Measurements from ENCODE around the gene IL2RA. TPM values are rescaled to one million over a fixed set of nuclear protein-coding genes. Genes with fewer than 3 reads are reported as not detected.

IL2RA gene
- total RNA-seq, 1 experiment from 2014 or later, result not detected

- H2AFZ ChIP-seq (ENCODE audit: low read length), result no peak overlapping the region
- H3K27ac ChIP-seq (ENCODE audit: insufficient read length, low read depth, low read length), result no peak overlapping the region
- H2BK120ac ChIP-seq (ENCODE audit: low read depth, low read length, poor library complexity, severe bottlenecking), result no peak overlapping the region
- H3K4me1 ChIP-seq (ENCODE audit: insufficient read depth, low read length), result no peaks in the 10 kb centered on the region
- no peak overlapping the region for H3K23ac ChIP-seq (ENCODE audit: insufficient read length, low read depth, low read length)
- no peak overlapping the region for H3K18ac ChIP-seq (ENCODE audit: insufficient read length, low read depth, low read length)
- Mint-ChIP-seq H3K27me3 (ENCODE audit: low read depth) (peaks cover 8% of the 10 kb centered on the region), H3K9me3 (peaks cover 0 to 5% of the 10 kb centered on the region in 2 experiments; a peak in 2 of 5 replicates), H3K36me3 (ENCODE audit: insufficient read depth in 1 of 3, low read depth in 3 of 3) (no peaks in the 10 kb centered on the region; a peak in 1 of 7 replicates), H3K27ac (no peak overlapping the region), H3K4me3 (no peak overlapping the region), H3K4me1 (no peaks in the 10 kb centered on the region)
- H2BK5ac ChIP-seq (ENCODE audit: insufficient read length, low read length), result no peak overlapping the region
- no peak overlapping the region for H2BK12ac ChIP-seq (ENCODE audit: insufficient read length, low read depth, low read length)
- no peak overlapping the region for H3K4me2 ChIP-seq (ENCODE audit: insufficient read depth, insufficient read length, low read length)
- DNase-seq, result no peak
- no peaks in the 10 kb centered on the region for H3K27me3 ChIP-seq (ENCODE audit: insufficient read depth, low read length)
- H4K8ac ChIP-seq (replicated peaks; ENCODE audit: insufficient read length, low read depth, low read length), result no peak overlapping the region
- H3K79me1 ChIP-seq (ENCODE audit: insufficient read depth, low read depth, low read length, poor library complexity, severe bottlenecking), result no peaks in the 10 kb centered on the region
- no peak overlapping the region for H3K56ac ChIP-seq (ENCODE audit: insufficient read length, low read depth, low read length)
- H4K5ac ChIP-seq (ENCODE audit: insufficient read length, low read depth, low read length), result no peak overlapping the region
- H3K23me2 ChIP-seq (ENCODE audit: insufficient read length, low read depth, low read length, poor library complexity, severe bottlenecking), result no peaks in the 10 kb centered on the region
- no peak overlapping the region for H3K14ac ChIP-seq (ENCODE audit: insufficient read depth, low read length)
- H2BK15ac ChIP-seq (ENCODE audit: low read depth, low read length), result no peak overlapping the region
- H3K9ac ChIP-seq (ENCODE audit: extremely low read depth, insufficient read length, low read length), result no peak overlapping the region
- H3K4ac ChIP-seq (ENCODE audit: low read depth, low read length), result no peak overlapping the region
- H3K79me2 ChIP-seq (ENCODE audit: insufficient read depth, low read length), result no peaks in the 10 kb centered on the region
- H3K9me3 ChIP-seq (ENCODE audit: control insufficient read depth, low read depth, low read length), result no peaks in the 10 kb centered on the region
- WGBS (ENCODE audit: extremely low coverage, insufficient read length, low lambda C conversion rate), result no CpG with 5 or more reads among the region's 12 CpGs
- no peak overlapping the region for H4K91ac ChIP-seq (ENCODE audit: insufficient read length, low read depth, low read length)
- H2BK20ac ChIP-seq (ENCODE audit: low read depth, low read length, poor library complexity, severe bottlenecking), result no peak overlapping the region
- no peak overlapping the region for H3T11ph ChIP-seq (ENCODE audit: low read length)
- no peak for TF ChIP-seq CTCF (conservative IDR thresholded peaks at IDR 0.05)
- no peak overlapping the region for H2AK5ac ChIP-seq (ENCODE audit: insufficient read length, low read length)
- no peaks in the 10 kb centered on the region for H4K20me1 ChIP-seq (ENCODE audit: control insufficient read depth, insufficient read depth, insufficient read length)
Observed at GRCh38 chr10:6023661-6024333, 38.4 kb downstream of the IL2RA start.

Measured in H9 (cell line).